GM12874 (cell line): ENCODE data around the gene UNC119.

ENCODE experiments used
- CTCF ChIP-seq: IDR thresholded peaks from 2 replicates; pipeline ENCODE4 v1.5.1; 2011; ENCODE audit warnings: low read depth, mild to moderate bottlenecking, control low read depth, low read length, moderate library complexity; ENCODE audit not compliant: insufficient read depth

The UNC119 gene

GRCh38 chr17:28498652-28499363, 53.6 kb downstream of the UNC119 start:
- TF ChIP-seq CTCF: no peak

GRCh38 chr17:28497931-28498330, 54.5 kb downstream of the UNC119 start:
- TF ChIP-seq CTCF: no peak
